Measurements from ENCODE around the gene RIMBP2.

DNA sequence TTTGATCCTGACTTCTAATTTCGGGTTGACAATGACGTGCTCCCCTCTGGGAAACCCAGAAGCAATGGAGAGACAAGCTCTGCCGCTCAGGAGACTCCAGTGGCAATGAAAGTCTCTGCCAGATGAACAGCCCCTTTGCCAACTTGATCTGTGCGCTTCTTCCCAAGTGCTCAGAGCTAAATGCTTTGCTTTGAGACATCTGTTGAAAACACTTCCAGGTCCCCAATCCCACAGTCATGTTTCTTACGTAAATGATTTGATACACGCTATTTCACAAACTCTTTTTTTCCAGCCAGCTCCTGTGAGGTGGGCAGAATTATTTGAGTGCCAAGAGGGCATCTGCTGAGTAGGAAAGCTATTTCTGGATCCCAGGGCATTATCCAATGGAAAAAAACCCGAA is 147.6 kb downstream of the RIMBP2 start:
- TF ChIP-seq EZH2 (IDR thresholded peaks at IDR 0.05; ENCODE audit: borderline replicate concordance, insufficient read depth, low read length, poor library complexity, severe bottlenecking) (no peak), POLR2AphosphoS5 (IDR thresholded peaks at IDR 0.05) (no peak)
- TF ChIP-seq, protein P1, sequence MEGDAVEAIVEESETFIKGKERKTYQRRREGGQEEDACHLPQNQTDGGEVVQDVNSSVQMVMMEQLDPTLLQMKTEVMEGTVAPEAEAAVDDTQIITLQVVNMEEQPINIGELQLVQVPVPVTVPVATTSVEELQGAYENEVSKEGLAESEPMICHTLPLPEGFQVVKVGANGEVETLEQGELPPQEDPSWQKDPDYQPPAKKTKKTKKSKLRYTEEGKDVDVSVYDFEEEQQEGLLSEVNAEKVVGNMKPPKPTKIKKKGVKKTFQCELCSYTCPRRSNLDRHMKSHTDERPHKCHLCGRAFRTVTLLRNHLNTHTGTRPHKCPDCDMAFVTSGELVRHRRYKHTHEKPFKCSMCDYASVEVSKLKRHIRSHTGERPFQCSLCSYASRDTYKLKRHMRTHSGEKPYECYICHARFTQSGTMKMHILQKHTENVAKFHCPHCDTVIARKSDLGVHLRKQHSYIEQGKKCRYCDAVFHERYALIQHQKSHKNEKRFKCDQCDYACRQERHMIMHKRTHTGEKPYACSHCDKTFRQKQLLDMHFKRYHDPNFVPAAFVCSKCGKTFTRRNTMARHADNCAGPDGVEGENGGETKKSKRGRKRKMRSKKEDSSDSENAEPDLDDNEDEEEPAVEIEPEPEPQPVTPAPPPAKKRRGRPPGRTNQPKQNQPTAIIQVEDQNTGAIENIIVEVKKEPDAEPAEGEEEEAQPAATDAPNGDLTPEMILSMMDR (IDR thresholded peaks at IDR 0.05; ENCODE audit: poor library complexity, severe bottlenecking): no peak

All from neural cell (in vitro differentiated cells).